RWPE2 (cell line): Measurements from ENCODE around the gene UBC.
"Not testable (repeated sequence)": the region's sequence is repeated elsewhere in the genome, so short reads cannot be mapped to it uniquely, and the experiment has no call there.

Experiments used
- ATAC-seq: fragments of 200-7000 bp; cut with Tn5 transposase; 3 replicates; pipeline ENCODE4 v1.9.1; 2021; ENCODE audit warnings: low read depth
- DNase-seq: peaks from one replicate; pipeline ENCODE4 v3.0.0-alpha.2; 2020; ENCODE audit warnings: low spot score
- H3K27ac ChIP-seq: fragments of 450-650 bp; 2 replicates; pipeline ENCODE4 v1.5.1; 2017; ENCODE audit warnings: mild to moderate bottlenecking; ENCODE audit not compliant: poor library complexity, severe bottlenecking
- H3K27me3 ChIP-seq: fragments of 250-450 bp; sonication (Bioruptor Pico); 2 replicates; pipeline ENCODE4 v1.5.1; 2021; ENCODE audit warnings: mild to moderate bottlenecking, moderate library complexity; ENCODE audit not compliant: insufficient read depth, poor library complexity, severe bottlenecking
- H3K36me3 ChIP-seq: fragments of 250-450 bp; sonication (Bioruptor Pico); 2 replicates; pipeline ENCODE4 v1.5.1; 2020; ENCODE audit warnings: low read depth, mild to moderate bottlenecking, moderate library complexity
- H3K4me1 ChIP-seq: fragments of 250-450 bp; sonication (Bioruptor Pico); 2 replicates; pipeline ENCODE4 v1.5.1; 2021; ENCODE audit warnings: mild to moderate bottlenecking, moderate library complexity; ENCODE audit not compliant: insufficient read depth, poor library complexity, severe bottlenecking
- H3K4me3 ChIP-seq: fragments of 250-450 bp; sonication (Bioruptor Pico); 2 replicates; pipeline ENCODE4 v1.5.1; 2021; ENCODE audit warnings: mild to moderate bottlenecking, moderate library complexity; ENCODE audit not compliant: severe bottlenecking
- H3K9me3 ChIP-seq: fragments of 250-450 bp; sonication (Bioruptor Pico); 2 replicates; pipeline ENCODE4 v1.5.1; 2021; ENCODE audit warnings: mild to moderate bottlenecking, moderate library complexity; ENCODE audit not compliant: severe bottlenecking
- TF ChIP-seq, protein P1 (sequence below): fragments of 450-650 bp; IDR thresholded peaks from one replicate; pipeline ENCODE4 v1.5.1; 2017; ENCODE audit warnings: mild to moderate bottlenecking, moderate library complexity; ENCODE audit not compliant: poor library complexity, severe bottlenecking

The UBC gene

GRCh38 chr12:124921200-124922031 is 7.0 kb upstream of the UBC start:
- Histone ChIP-seq H3K27ac (peak overlapping the region; percentile 100), H3K36me3 (no peaks in the 10 kb centered on the region), H3K4me1 (peaks cover 61% of the 10 kb centered on the region), H3K27me3 (no peaks in the 10 kb centered on the region), H3K4me3 (no peak overlapping the region), H3K9me3 (no peaks in the 10 kb centered on the region)
- TF ChIP-seq, protein P1, sequence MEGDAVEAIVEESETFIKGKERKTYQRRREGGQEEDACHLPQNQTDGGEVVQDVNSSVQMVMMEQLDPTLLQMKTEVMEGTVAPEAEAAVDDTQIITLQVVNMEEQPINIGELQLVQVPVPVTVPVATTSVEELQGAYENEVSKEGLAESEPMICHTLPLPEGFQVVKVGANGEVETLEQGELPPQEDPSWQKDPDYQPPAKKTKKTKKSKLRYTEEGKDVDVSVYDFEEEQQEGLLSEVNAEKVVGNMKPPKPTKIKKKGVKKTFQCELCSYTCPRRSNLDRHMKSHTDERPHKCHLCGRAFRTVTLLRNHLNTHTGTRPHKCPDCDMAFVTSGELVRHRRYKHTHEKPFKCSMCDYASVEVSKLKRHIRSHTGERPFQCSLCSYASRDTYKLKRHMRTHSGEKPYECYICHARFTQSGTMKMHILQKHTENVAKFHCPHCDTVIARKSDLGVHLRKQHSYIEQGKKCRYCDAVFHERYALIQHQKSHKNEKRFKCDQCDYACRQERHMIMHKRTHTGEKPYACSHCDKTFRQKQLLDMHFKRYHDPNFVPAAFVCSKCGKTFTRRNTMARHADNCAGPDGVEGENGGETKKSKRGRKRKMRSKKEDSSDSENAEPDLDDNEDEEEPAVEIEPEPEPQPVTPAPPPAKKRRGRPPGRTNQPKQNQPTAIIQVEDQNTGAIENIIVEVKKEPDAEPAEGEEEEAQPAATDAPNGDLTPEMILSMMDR = no peak
- DNase-seq (no peak), ATAC-seq (no peak)

DNA sequence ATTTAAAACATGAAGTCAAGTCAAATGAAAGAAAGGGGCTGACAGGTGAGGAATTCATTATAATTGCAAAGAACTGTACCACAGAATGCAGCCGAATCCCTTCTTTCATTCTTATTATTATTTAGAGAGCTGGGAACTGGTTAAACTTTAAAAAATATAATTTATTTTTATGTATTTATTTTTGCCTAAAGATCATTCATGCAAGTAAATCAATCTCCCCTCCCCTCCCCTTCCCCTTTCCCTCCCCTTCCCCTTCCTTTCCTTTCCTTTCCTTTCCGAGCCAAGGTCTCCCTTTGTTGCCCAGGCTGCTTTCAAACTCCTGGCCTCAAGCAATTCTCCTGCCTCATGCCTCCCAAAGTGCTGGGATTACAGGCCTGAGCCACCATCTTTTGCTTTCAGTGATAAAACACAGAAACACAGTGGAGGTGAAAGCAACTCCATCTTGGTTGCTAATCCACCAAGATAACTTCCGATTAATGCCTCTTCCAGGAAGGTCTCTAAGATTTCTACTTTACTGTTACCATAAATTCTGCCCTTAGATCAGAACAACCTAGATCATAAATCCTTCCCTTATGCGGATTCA is 6.0 kb upstream of the UBC start:
- no peak for DNase-seq
- no peak for ATAC-seq
- H3K27ac ChIP-seq = peak overlapping the region; percentile 100
- no peaks in the 10 kb centered on the region for H3K9me3 ChIP-seq
- no peak overlapping the region for H3K4me3 ChIP-seq
- H3K27me3 ChIP-seq = no peaks in the 10 kb centered on the region
- H3K4me1 ChIP-seq = peaks cover 62% of the 10 kb centered on the region
- no peaks in the 10 kb centered on the region for H3K36me3 ChIP-seq
- TF ChIP-seq, protein P1 = no peak

- Histone ChIP-seq H3K27ac (peak overlapping the region; percentile 100), H3K4me3 (peak overlapping the region; percentile 11)
- DNase-seq = no peak
Observed at GRCh38 chr12:124919521-124920352, 5.3 kb upstream of the UBC start.

DNA sequence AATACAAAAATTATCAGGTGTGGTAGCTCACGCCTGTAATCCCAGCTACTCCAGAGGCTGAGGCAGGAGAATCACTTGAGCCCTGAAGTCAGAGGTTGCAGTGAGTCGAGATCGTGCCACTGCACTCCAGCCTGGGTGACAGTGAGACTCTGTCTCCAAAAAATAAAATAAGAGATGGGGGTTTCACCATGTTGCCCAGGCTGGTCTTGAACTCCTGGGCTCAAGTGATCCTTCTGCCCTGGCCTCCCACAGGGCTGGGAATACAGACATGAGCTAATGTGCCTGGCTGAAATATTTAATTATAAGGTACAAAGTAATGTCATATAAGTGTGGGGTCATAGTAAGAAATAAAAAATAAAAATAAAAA is 4.2 kb upstream of the UBC start:
- H3K27me3 ChIP-seq, H3K9me3 ChIP-seq, DNase-seq, H3K36me3 ChIP-seq, H3K4me3 ChIP-seq, ATAC-seq: not testable (repeated sequence)
- Histone ChIP-seq H3K4me1 (peaks cover 53% of the 10 kb centered on the region), H3K27ac (peak overlapping the region; percentile 100)

More at GRCh38 chr12:124919521-124920352, 5.3 kb upstream of the UBC start:
- TF ChIP-seq, protein P1 = no peak
- H3K27me3 ChIP-seq = no peaks in the 10 kb centered on the region
- H3K36me3 ChIP-seq = no peaks in the 10 kb centered on the region
- no peak for ATAC-seq
- no peaks in the 10 kb centered on the region for H3K9me3 ChIP-seq
- H3K4me1 ChIP-seq = peaks cover 60% of the 10 kb centered on the region
